Stimulated activated CD8-positive, alpha-beta memory T cell treated with anti-CD3 and anti-CD28 coated beads, Interleukin-15, amount 100 ng/mL, for 48 hours (primary cell): ENCODE measurements around the gene IDH3B.
A peak's percentile ranks its signal among the peaks of the same experiment; 100 is the strongest.
"Not testable (repeated sequence)": the region's sequence is repeated elsewhere in the genome, so short reads cannot be mapped to it uniquely, and the experiment has no call there.

ENCODE experiments used
- DNase-seq, 2 donors: peaks; one replicate each; pipeline ENCODE4 v3.0.0-alpha.2; 2020; ENCODE audit warnings: low read depth in 2 of 2

IDH3B gene

DNA sequence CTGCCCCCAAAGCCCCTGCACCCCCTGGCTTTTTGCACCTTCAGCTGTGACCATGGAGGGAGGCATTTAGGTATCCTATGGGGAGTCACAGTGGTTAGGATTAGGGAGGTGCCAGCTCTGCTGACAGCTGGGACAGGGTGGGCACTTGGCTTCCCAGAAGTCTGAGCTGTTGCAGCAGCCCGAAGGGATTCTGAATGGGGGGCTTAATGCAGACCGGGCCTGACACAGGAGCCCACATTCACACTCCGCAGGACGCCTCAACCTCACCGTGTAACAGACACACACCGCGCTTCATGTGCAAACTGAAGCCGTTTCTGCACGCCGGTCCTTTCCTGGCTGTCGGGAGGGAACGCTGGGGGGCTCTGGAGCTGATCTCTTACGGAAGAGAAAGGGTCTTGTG is 30.5 kb upstream of the IDH3B start:
- no peak for DNase-seq

GRCh38 chr20:2694008-2694471 is 30.0 kb upstream of the IDH3B start:
- no peak for DNase-seq

- peak in 1 of 2 donors; percentile 30 for DNase-seq
These were observed 29.4 kb upstream of the IDH3B start for GRCh38 chr20:2693286-2694007.

- DNase-seq: no peak
These were observed 28.9 kb upstream of the IDH3B start for GRCh38 chr20:2692886-2693285.

GRCh38 chr20:2692036-2692885 is 28.2 kb upstream of the IDH3B start, which contains the start of gene EBF4:
TSS of gene EBF4 (plus strand) at chr20:2692780. CDS start at chr20:2693646, 866 bp downstream.
- DNase-seq: no peak

DNA sequence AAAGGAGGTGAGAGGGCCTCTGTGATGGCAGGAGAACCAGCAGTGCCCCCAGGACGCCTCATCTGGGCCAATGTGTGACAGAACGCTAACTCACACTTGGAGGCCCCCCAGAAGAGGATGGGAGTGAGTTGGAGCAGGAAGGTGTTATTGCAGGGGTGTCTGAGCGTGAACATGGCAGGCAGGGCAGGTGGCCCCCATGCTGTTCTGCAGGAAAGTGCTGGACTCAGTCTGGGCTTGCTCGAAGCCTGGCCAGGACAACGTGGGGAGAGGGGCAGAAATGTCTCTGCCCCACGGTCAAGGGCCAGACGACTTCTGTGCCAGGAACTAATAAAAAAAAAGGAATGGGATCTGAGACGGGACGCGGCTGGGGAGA is 27.6 kb upstream of the IDH3B start:
- no peak for DNase-seq

- DNase-seq: no peak
These were observed 27.1 kb upstream of the IDH3B start for GRCh38 chr20:2691127-2691526.

DNA sequence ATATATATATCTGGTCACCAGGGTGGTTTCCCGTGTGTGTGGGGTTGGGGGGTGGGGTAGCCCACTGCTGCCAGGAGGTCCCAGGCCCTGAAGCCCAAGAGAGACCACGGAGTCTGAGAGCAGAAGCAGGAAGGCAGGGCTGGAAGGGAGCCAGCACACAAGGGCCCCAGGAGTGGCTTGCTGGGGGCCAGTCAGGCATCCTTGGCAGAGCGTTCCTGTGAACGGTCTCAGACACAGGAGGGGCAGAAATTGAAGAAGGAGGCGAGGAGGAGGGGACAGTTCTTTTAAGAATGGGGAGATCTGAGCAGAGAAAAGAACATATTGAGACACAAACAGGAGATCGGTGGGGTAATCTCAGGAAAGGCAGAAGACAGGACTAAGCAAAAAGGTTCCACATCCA is 26.7 kb upstream of the IDH3B start:
- DNase-seq: no peak

- no peak for DNase-seq
These were observed 26.2 kb upstream of the IDH3B start for GRCh38 chr20:2690213-2690612.

GRCh38 chr20:2688041-2688591 is 24.1 kb upstream of the IDH3B start:
- peak; percentile 62 for DNase-seq

DNA sequence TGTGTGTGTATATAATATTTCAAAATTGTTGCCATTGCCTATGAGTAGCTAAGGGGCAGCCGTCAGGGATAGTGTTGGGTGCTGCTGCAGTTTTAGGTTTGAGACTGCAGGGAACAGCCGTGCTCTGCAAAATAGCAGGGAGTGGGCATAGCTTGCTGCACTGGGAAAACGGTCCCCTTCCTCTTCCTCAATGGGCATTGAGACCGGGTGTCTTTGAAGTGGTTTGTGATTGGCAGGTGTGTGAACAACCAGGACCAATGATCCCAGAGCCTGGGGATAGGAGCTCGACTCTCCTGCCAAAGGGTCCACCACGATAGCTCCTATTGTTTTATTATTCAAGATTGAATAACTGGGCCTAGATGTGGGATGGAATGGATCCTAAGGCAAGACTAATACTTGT is 23.5 kb upstream of the IDH3B start:
- no peak for DNase-seq

DNA sequence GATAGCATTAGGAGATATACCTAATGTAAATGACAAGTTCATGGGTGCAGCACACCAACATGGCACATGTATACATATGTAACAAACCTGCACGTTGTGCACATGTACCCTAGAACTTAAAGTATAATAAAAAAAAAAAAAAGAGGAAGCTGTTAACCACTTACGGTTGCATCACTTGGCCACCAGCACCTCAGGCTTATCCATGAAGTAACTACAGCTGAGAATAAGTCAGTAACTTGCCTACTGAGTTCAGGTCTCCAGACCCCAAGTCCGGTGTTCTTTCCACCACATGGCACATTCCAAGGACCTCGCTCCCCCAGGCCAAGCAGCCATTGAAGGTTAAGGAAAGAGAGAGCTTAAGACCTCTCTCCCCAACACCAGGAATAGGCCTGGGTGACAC is 20.8 kb upstream of the IDH3B start:
- DNase-seq: not testable (repeated sequence)

DNA sequence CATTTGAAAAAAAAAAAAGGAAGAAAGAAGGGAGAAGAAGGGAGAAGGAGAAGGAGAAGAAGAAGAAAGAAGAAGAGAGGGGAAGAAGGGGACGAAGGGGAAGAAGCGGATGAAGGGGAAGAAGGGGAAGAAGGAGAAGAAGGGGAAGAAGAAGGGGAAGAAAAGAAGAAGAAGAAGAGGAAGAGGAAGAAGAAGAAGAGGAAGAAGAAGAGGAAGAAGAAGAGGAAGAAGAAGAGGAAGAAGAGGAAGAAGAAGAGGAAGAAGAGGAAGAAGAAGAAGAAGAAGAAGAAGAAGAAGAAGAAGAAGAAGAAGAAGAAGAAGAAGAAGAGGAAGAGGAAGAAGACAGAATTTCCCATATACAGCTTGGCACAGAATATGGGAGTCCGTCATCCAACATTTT is 18.0 kb upstream of the IDH3B start:
- not testable (repeated sequence) for DNase-seq

DNA sequence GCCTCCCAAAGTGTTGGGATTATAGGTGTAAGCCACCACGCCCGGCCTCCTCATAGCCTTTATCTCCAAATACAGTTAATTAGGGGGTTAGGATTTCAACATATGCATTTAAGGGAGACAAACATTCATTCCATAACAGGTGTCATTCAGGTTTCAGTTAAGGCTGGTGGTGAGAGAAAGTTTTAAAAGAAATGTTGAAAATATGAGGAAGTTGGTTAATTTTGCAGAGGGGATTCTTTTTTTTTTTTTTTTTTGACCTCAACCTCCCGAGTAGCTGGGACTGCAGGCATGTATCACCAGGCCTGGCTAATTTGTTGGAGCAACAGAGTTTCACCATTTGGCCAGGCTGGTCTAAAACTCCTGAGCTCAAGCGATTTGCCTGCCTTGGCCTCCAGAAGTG is 16.0 kb upstream of the IDH3B start:
- DNase-seq: no peak

DNA sequence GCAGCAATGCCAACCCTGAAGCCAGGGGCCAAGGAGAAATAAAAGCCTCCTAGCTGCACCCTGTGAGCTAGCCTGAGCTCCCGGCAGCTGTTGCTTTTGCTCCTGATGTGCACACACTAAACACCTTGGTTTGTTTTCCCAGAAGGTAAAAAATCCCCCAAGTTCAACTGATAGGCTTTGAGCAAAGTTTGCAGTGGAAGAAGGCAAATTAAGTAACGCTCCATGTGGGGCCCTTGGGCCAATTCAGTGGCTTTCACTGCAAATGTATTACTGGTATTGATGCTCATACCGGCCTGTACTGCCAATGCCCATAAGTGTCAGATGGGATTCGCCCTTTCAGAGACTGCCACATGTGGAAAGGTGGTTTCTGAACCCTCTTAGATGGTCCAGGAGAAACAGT is 9.4 kb upstream of the IDH3B start:
- no peak for DNase-seq

DNA sequence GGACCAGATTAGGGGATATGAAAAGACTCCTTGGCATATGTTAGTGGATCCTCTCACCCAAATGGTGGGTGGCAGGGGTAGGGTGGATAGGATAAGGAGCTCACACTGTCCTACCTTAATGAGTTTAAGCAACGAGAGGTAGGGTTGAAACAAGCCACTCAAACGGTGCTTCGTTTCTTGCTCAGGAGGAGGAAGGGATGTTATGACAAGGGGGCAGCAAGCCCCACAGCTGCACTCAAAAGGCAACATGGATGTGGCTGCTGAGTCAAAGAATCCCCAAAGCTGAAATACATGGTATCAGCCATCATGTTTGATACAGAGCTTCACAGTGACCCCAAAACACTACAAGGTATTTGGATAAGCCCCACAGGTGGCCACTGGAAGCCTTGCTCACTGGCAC is 8.4 kb upstream of the IDH3B start:
- no peak for DNase-seq

- DNase-seq: no peak
These were observed 8.0 kb upstream of the IDH3B start for GRCh38 chr20:2671977-2672376.

GRCh38 chr20:2663364-2663886 is 591 bp downstream of the IDH3B start:
- no peak for DNase-seq

- no peak for DNase-seq
These were observed 4.5 kb downstream of the IDH3B start for GRCh38 chr20:2659547-2659946.

- no peak for DNase-seq
These were observed 5.3 kb downstream of the IDH3B start for GRCh38 chr20:2658414-2659354.

GRCh38 chr20:2657674-2658073 is 6.3 kb downstream of the IDH3B start:
- DNase-seq: no peak
